ENCODE results near the gene RTN1.

Gene RTN1

GRCh38 chr14:59848671-59849070 is 21.9 kb downstream of the RTN1 start:
- no peak overlapping the region for H3K27ac ChIP-seq (ENCODE audit: low read depth, low read length)
- no peaks in the 10 kb centered on the region for H3F3A ChIP-seq (ENCODE audit: control insufficient read depth, insufficient read depth)
- H3K9me3 ChIP-seq (ENCODE audit: control insufficient read depth, insufficient read depth, low read length): no peaks in the 10 kb centered on the region
- H3K4me1 ChIP-seq (ENCODE audit: control insufficient read depth, low read length): peaks cover 21% of the 10 kb centered on the region
- no peaks in the 10 kb centered on the region for H3K36me3 ChIP-seq (ENCODE audit: control insufficient read depth, low read length)
- no peaks in the 10 kb centered on the region for H3K9me2 ChIP-seq (replicated peaks; ENCODE audit: control insufficient read depth, low read length)
- H3K4me2 ChIP-seq (ENCODE audit: low read length): no peak overlapping the region
- TF ChIP-seq EZH2phosphoT487 (IDR thresholded peaks at IDR 0.05; ENCODE audit: borderline replicate concordance, low read length): no peak
- no peak for TF ChIP-seq CTCF (IDR thresholded peaks at IDR 0.05; ENCODE audit: low read depth, low read length, poor library complexity, severe bottlenecking)
- H3K79me2 ChIP-seq (ENCODE audit: control insufficient read depth, low read length): no peaks in the 10 kb centered on the region
- no peaks in the 10 kb centered on the region for H3K27me3 ChIP-seq (ENCODE audit: control insufficient read depth, low read length)
- no peak overlapping the region for H3K4me3 ChIP-seq (ENCODE audit: low read length)
- no peaks in the 10 kb centered on the region for H4K20me1 ChIP-seq (ENCODE audit: control insufficient read depth, insufficient read depth, low read depth, low read length)

GRCh38 chr14:59847711-59848110 is 22.9 kb downstream of the RTN1 start:
- Histone ChIP-seq H3K27me3 (ENCODE audit: control insufficient read depth, low read length) (no peaks in the 10 kb centered on the region), H3F3A (ENCODE audit: control insufficient read depth, insufficient read depth) (no peaks in the 10 kb centered on the region), H3K9me3 (ENCODE audit: control insufficient read depth, insufficient read depth, low read length) (no peaks in the 10 kb centered on the region), H4K20me1 (ENCODE audit: control insufficient read depth, insufficient read depth, low read depth, low read length) (no peaks in the 10 kb centered on the region), H3K9me2 (replicated peaks; ENCODE audit: control insufficient read depth, low read length) (no peaks in the 10 kb centered on the region), H3K79me2 (ENCODE audit: control insufficient read depth, low read length) (no peaks in the 10 kb centered on the region), H3K4me2 (ENCODE audit: low read length) (no peak overlapping the region), H3K36me3 (ENCODE audit: control insufficient read depth, low read length) (no peaks in the 10 kb centered on the region), H3K4me3 (ENCODE audit: low read length) (no peak overlapping the region), H3K27ac (ENCODE audit: low read depth, low read length) (no peak overlapping the region), H3K4me1 (ENCODE audit: control insufficient read depth, low read length) (peaks cover 21% of the 10 kb centered on the region)
- TF ChIP-seq CTCF (IDR thresholded peaks at IDR 0.05; ENCODE audit: low read depth, low read length, poor library complexity, severe bottlenecking): no peak

GRCh38 chr14:59846595-59846994 is 24.0 kb downstream of the RTN1 start:
- Histone ChIP-seq H3K4me3 (ENCODE audit: low read length) (no peak overlapping the region), H3F3A (ENCODE audit: control insufficient read depth, insufficient read depth) (no peaks in the 10 kb centered on the region), H4K20me1 (ENCODE audit: control insufficient read depth, insufficient read depth, low read depth, low read length) (no peaks in the 10 kb centered on the region), H3K4me2 (ENCODE audit: low read length) (no peak overlapping the region), H3K9me2 (replicated peaks; ENCODE audit: control insufficient read depth, low read length) (no peaks in the 10 kb centered on the region), H3K36me3 (ENCODE audit: control insufficient read depth, low read length) (no peaks in the 10 kb centered on the region), H3K9me3 (ENCODE audit: control insufficient read depth, insufficient read depth, low read length) (no peaks in the 10 kb centered on the region), H3K4me1 (ENCODE audit: control insufficient read depth, low read length) (peaks cover 21% of the 10 kb centered on the region), H3K79me2 (ENCODE audit: control insufficient read depth, low read length) (no peaks in the 10 kb centered on the region), H3K27me3 (ENCODE audit: control insufficient read depth, low read length) (no peaks in the 10 kb centered on the region), H3K27ac (ENCODE audit: low read depth, low read length) (no peak overlapping the region)
- no peak for TF ChIP-seq EZH2phosphoT487 (IDR thresholded peaks at IDR 0.05; ENCODE audit: borderline replicate concordance, low read length)
- no peak for TF ChIP-seq CTCF (IDR thresholded peaks at IDR 0.05; ENCODE audit: low read depth, low read length, poor library complexity, severe bottlenecking)

GRCh38 chr14:59845245-59845644 is 25.3 kb downstream of the RTN1 start:
- Histone ChIP-seq H3F3A (ENCODE audit: control insufficient read depth, insufficient read depth) (no peaks in the 10 kb centered on the region), H3K36me3 (ENCODE audit: control insufficient read depth, low read length) (no peaks in the 10 kb centered on the region), H3K9me2 (replicated peaks; ENCODE audit: control insufficient read depth, low read length) (no peaks in the 10 kb centered on the region), H3K27me3 (ENCODE audit: control insufficient read depth, low read length) (no peaks in the 10 kb centered on the region), H4K20me1 (ENCODE audit: control insufficient read depth, insufficient read depth, low read depth, low read length) (no peaks in the 10 kb centered on the region), H3K4me2 (ENCODE audit: low read length) (no peak overlapping the region), H3K9me3 (ENCODE audit: control insufficient read depth, insufficient read depth, low read length) (no peaks in the 10 kb centered on the region), H3K27ac (ENCODE audit: low read depth, low read length) (no peak overlapping the region), H3K4me1 (ENCODE audit: control insufficient read depth, low read length) (peaks cover 20% of the 10 kb centered on the region), H3K79me2 (ENCODE audit: control insufficient read depth, low read length) (no peaks in the 10 kb centered on the region), H3K4me3 (ENCODE audit: low read length) (no peak overlapping the region)
- TF ChIP-seq EZH2phosphoT487 (IDR thresholded peaks at IDR 0.05; ENCODE audit: borderline replicate concordance, low read length): no peak
- no peak for TF ChIP-seq CTCF (IDR thresholded peaks at IDR 0.05; ENCODE audit: low read depth, low read length, poor library complexity, severe bottlenecking)
